Articular chondrocyte of knee joint (primary cell): ENCODE results near the gene SHPK. TPM values are rescaled to one million over a fixed set of nuclear protein-coding genes. Genes with fewer than 3 reads are reported as not detected.

Experiments used
- total RNA-seq: library from RNA; depleted of rRNA; stranded (reverse); fragments of >200 nt; gene quantifications from 2 replicates; pipeline ENCODE4 v1.2.3, GENCODE V29; 2012

The SHPK gene
- 11.8 and 14.1 TPM in 2 replicates for total RNA-seq

GRCh38 chr17:3636154-3636907 is at the start of gene SHPK, which contains the start of gene CTNS:
Gene SHPK (minus strand): TSS chr17:3636250. CDS start chr17:3636219, 31 bp downstream.
Gene CTNS (plus strand): TSS chr17:3636760. CDS start chr17:3640207, 3,447 bp downstream.

GRCh38 chr17:3668279-3669084 is 32.4 kb upstream of the SHPK start, which contains the start of the genes EMC6 and TAX1BP3:
Gene EMC6 (plus strand): TSS chr17:3668812. CDS start chr17:3669147, 335 bp downstream.
Gene TAX1BP3 (minus strand): TSS chr17:3668578. CDS start chr17:3668526, 52 bp downstream.

Other genes starting within 250 kb of the SHPK start
- 0.26 TPM in 1 of 2 replicates, not detected in the other for gene OR3A2, start 249.9 kb downstream of the SHPK start, total RNA-seq
- gene OR1E1, start 237.8 kb downstream of the SHPK start, total RNA-seq: not detected in 2 replicates
- not detected in 2 replicates for gene OR3A3, start 224.9 kb downstream of the SHPK start, total RNA-seq
- 0.13 TPM in 1 of 2 replicates, not detected in the other for gene OR1E2, start 202.4 kb downstream of the SHPK start, total RNA-seq
- gene SPATA22, start 164.4 kb downstream of the SHPK start, total RNA-seq: 1.3 TPM in 1 of 2 replicates, not detected in the other
- 0.26 and 0.97 TPM in 2 replicates for gene ASPA, start 160.3 kb downstream of the SHPK start, total RNA-seq
- gene TRPV3, start 78.4 kb downstream of the SHPK start, total RNA-seq: 0.91 and 2.2 TPM in 2 replicates
- gene TRPV1, start 26.8 kb downstream of the SHPK start, total RNA-seq: 2.0 and 2.5 TPM in 2 replicates
- gene CTNS, start 510 bp upstream of the SHPK start, total RNA-seq: 12.6 and 23.1 TPM in 2 replicates
- 127 and 146 TPM in 2 replicates for gene TAX1BP3, start 32.3 kb upstream of the SHPK start, total RNA-seq
- 11.5 and 12.5 TPM in 2 replicates for gene EMC6, start 32.6 kb upstream of the SHPK start, total RNA-seq
- gene P2RX5, start 59.9 kb upstream of the SHPK start, total RNA-seq: 0.78 and 1.6 TPM in 2 replicates
- gene HASPIN, start 87.7 kb upstream of the SHPK start, total RNA-seq: 2.4 and 4.1 TPM in 2 replicates
- 25.0 and 30.9 TPM in 2 replicates for gene ITGAE, start 164.9 kb upstream of the SHPK start, total RNA-seq
- gene NCBP3, start 210.0 kb upstream of the SHPK start, total RNA-seq: 35.7 and 81.7 TPM in 2 replicates